Measurements from ENCODE around the gene CARD11. TPM values are rescaled to one million over a fixed set of nuclear protein-coding genes. Genes with fewer than 3 reads are reported as not detected.

CARD11 gene
- total RNA-seq, 1 experiment from 2014 or later = 0.43 TPM

- DNase-seq (ENCODE audit: low read depth) = no peak
These were observed 134.6 kb downstream of the CARD11 start for GRCh38 chr7:2909043-2909442.

GRCh38 chr7:2908103-2908683 is 135.5 kb downstream of the CARD11 start:
- DNase-seq (ENCODE audit: low read depth) = no peak

- no peak for DNase-seq (ENCODE audit: low read depth)
These were observed 137.3 kb downstream of the CARD11 start for GRCh38 chr7:2906197-2906931.

GRCh38 chr7:2905500-2905899 is 138.2 kb downstream of the CARD11 start:
- DNase-seq (ENCODE audit: low read depth) = no peak

- DNase-seq (ENCODE audit: low read depth) = no peak
These were observed 138.6 kb downstream of the CARD11 start for GRCh38 chr7:2905027-2905426.

- no peak for DNase-seq (ENCODE audit: low read depth)
These were observed 139.5 kb downstream of the CARD11 start for GRCh38 chr7:2904202-2904601.

GRCh38 chr7:2903682-2904162 is 139.9 kb downstream of the CARD11 start:
- DNase-seq (ENCODE audit: low read depth) = no peak

- no peak for DNase-seq (ENCODE audit: low read depth)
These were observed 146.6 kb downstream of the CARD11 start for GRCh38 chr7:2897023-2897422.

- DNase-seq (ENCODE audit: low read depth) = no peak
These were observed 147.5 kb downstream of the CARD11 start for GRCh38 chr7:2896131-2896530.

GRCh38 chr7:2894118-2894940 is 149.3 kb downstream of the CARD11 start:
- DNase-seq (ENCODE audit: low read depth) = no peak

GRCh38 chr7:2893411-2893861 is 150.2 kb downstream of the CARD11 start:
- DNase-seq (ENCODE audit: low read depth) = no peak

- no peak for DNase-seq (ENCODE audit: low read depth)
These were observed 151.1 kb downstream of the CARD11 start for GRCh38 chr7:2892549-2892948.

GRCh38 chr7:2887816-2888215 is 155.9 kb downstream of the CARD11 start:
- no peak for DNase-seq (ENCODE audit: low read depth)

GRCh38 chr7:2886900-2887299 is 156.8 kb downstream of the CARD11 start:
- peak; percentile 68 for DNase-seq (ENCODE audit: low read depth)

- no peak for DNase-seq (ENCODE audit: low read depth)
These were observed 157.3 kb downstream of the CARD11 start for GRCh38 chr7:2886391-2886790.

GRCh38 chr7:2884161-2884560 is 159.5 kb downstream of the CARD11 start:
- no peak for DNase-seq (ENCODE audit: low read depth)

- no peak for DNase-seq (ENCODE audit: low read depth)
These were observed 160.6 kb downstream of the CARD11 start for GRCh38 chr7:2883101-2883500.

GRCh38 chr7:2882111-2882510 is 161.6 kb downstream of the CARD11 start:
- no peak for DNase-seq (ENCODE audit: low read depth)

- no peak for DNase-seq (ENCODE audit: low read depth)
These were observed 162.7 kb downstream of the CARD11 start for GRCh38 chr7:2880874-2881533.

GRCh38 chr7:2880051-2880450 is 163.6 kb downstream of the CARD11 start:
- no peak for DNase-seq (ENCODE audit: low read depth)

- DNase-seq (ENCODE audit: low read depth) = no peak
These were observed 164.3 kb downstream of the CARD11 start for GRCh38 chr7:2879354-2879753.

- no peak for DNase-seq (ENCODE audit: low read depth)
These were observed 165.4 kb downstream of the CARD11 start for GRCh38 chr7:2878306-2878705.

Data from HT1080 (cell line).